CD4-positive, CD25-positive, alpha-beta regulatory T cell (primary cell): Measurements from ENCODE around the gene TMEM259. TPM values are rescaled to one million over a fixed set of nuclear protein-coding genes. Genes with fewer than 3 reads are reported as not detected.

Experiments used
- polyA plus RNA-seq, 4 donors: library from polyadenylated mRNA; unstranded; fragments of 300-500 nt; fragmentation: Illumina TruSeq; gene quantifications; one replicate each; pipeline ENCODE4 v1.2.3, GENCODE V29; 2021
- total RNA-seq: library from RNA; stranded (reverse); gene quantifications from one replicate; pipeline ENCODE4 v1.2.3, GENCODE V29; 2022

TMEM259 gene
- total and polyA plus RNA-seq, 5 donors from 2014 or later = 51.6 to 339 (median 55.1) TPM

Other genes with a start within 250 kb of the TMEM259 start
- 308 TPM for gene PTBP1, start 223.7 kb downstream of the TMEM259 start, total RNA-seq
- gene PTBP1, start 223.7 kb downstream of the TMEM259 start, polyA plus RNA-seq = 100 to 1,000 TPM; 108 to 132 (median 126) TPM
- not detected for gene PLPPR3, start 199.2 kb downstream of the TMEM259 start, total RNA-seq
- not detected for gene PLPPR3, start 199.2 kb downstream of the TMEM259 start, polyA plus RNA-seq
- gene AZU1, start 193.3 kb downstream of the TMEM259 start, total RNA-seq = 0.59 TPM
- not detected for gene AZU1, start 193.3 kb downstream of the TMEM259 start, polyA plus RNA-seq
- not detected for gene PRTN3, start 180.1 kb downstream of the TMEM259 start, total RNA-seq
- gene PRTN3, start 180.1 kb downstream of the TMEM259 start, polyA plus RNA-seq = not detected
- gene ELANE, start 168.8 kb downstream of the TMEM259 start, total RNA-seq = not detected
- not detected for gene ELANE, start 168.8 kb downstream of the TMEM259 start, polyA plus RNA-seq
- 1.9 TPM for gene CFD, start 161.5 kb downstream of the TMEM259 start, total RNA-seq
- 1 to 10 TPM; 2.0 to 6.4 (median 2.5) TPM for gene CFD, start 161.5 kb downstream of the TMEM259 start, polyA plus RNA-seq
- gene MED16, start 127.9 kb downstream of the TMEM259 start, total RNA-seq = 71.5 TPM
- 10 to 100 TPM; 61.9 to 91.7 (median 81.4) TPM for gene MED16, start 127.9 kb downstream of the TMEM259 start, polyA plus RNA-seq
- not detected for gene RNU6-9, start 127.6 kb downstream of the TMEM259 start, total RNA-seq
- gene RNU6-9, start 127.6 kb downstream of the TMEM259 start, polyA plus RNA-seq = not detected
- gene R3HDM4, start 107.9 kb downstream of the TMEM259 start, total RNA-seq = 266 TPM
- gene R3HDM4, start 107.9 kb downstream of the TMEM259 start, polyA plus RNA-seq = 100 to 1,000 TPM; 249 to 283 (median 267) TPM
- gene KISS1R, start 103.8 kb downstream of the TMEM259 start, total RNA-seq = 0.86 TPM
- 1 to 10 TPM in 1 of 4 donors, under 1 TPM in 2, not detected in 1; 0.21 to 1.2 (median 0.48) TPM for gene KISS1R, start 103.8 kb downstream of the TMEM259 start, polyA plus RNA-seq
- 14.4 TPM for gene ARID3A, start 95.1 kb downstream of the TMEM259 start, total RNA-seq
- 1 to 10 TPM in 2 of 4 donors, under 1 TPM in 2; 0.63 to 1.4 (median 0.99) TPM for gene ARID3A, start 95.1 kb downstream of the TMEM259 start, polyA plus RNA-seq
- 23.8 TPM for gene WDR18, start 36.8 kb downstream of the TMEM259 start, total RNA-seq
- 10 to 100 TPM; 55.4 to 71.1 (median 64.9) TPM for gene WDR18, start 36.8 kb downstream of the TMEM259 start, polyA plus RNA-seq
- not detected for gene GRIN3B, start 20.7 kb downstream of the TMEM259 start, total RNA-seq
- not detected for gene GRIN3B, start 20.7 kb downstream of the TMEM259 start, polyA plus RNA-seq
- not detected for gene RNU6-2, start 399 bp upstream of the TMEM259 start, total RNA-seq
- not detected for gene RNU6-2, start 399 bp upstream of the TMEM259 start, polyA plus RNA-seq
- gene CNN2, start 5.5 kb upstream of the TMEM259 start, total RNA-seq = 397 TPM
- 100 to 1,000 TPM; 378 to 426 (median 401) TPM for gene CNN2, start 5.5 kb upstream of the TMEM259 start, polyA plus RNA-seq
- gene ABCA7, start 19.0 kb upstream of the TMEM259 start, total RNA-seq = 161 TPM
- gene ABCA7, start 19.0 kb upstream of the TMEM259 start, polyA plus RNA-seq = 10 to 100 TPM in 1 of 4 donors, 1 to 10 TPM in 3; 3.4 to 13.3 (median 6.9) TPM
- 756 TPM for gene ARHGAP45, start 46.0 kb upstream of the TMEM259 start, total RNA-seq
- gene ARHGAP45, start 46.0 kb upstream of the TMEM259 start, polyA plus RNA-seq = 100 to 1,000 TPM; 258 to 297 (median 277) TPM
- gene POLR2E, start 74.3 kb upstream of the TMEM259 start, total RNA-seq = 72.4 TPM
- gene POLR2E, start 74.3 kb upstream of the TMEM259 start, polyA plus RNA-seq = 100 to 1,000 TPM; 120 to 145 (median 133) TPM
- 112 TPM for gene GPX4, start 82.9 kb upstream of the TMEM259 start, total RNA-seq
- gene GPX4, start 82.9 kb upstream of the TMEM259 start, polyA plus RNA-seq = 100 to 1,000 TPM; 318 to 406 (median 354) TPM
- gene SBNO2, start 153.1 kb upstream of the TMEM259 start, total RNA-seq = 139 TPM
- 1 to 10 TPM; 2.0 to 5.1 (median 2.7) TPM for gene SBNO2, start 153.1 kb upstream of the TMEM259 start, polyA plus RNA-seq
- gene STK11, start 184.7 kb upstream of the TMEM259 start, total RNA-seq = 71.4 TPM
- gene STK11, start 184.7 kb upstream of the TMEM259 start, polyA plus RNA-seq = 10 to 100 TPM; 11.9 to 23.0 (median 17.4) TPM
- 0.12 TPM for gene CBARP, start 216.9 kb upstream of the TMEM259 start, total RNA-seq
- not detected for gene CBARP, start 216.9 kb upstream of the TMEM259 start, polyA plus RNA-seq
- 124 TPM for gene ATP5F1D, start 220.6 kb upstream of the TMEM259 start, total RNA-seq
- 100 to 1,000 TPM; 208 to 236 (median 223) TPM for gene ATP5F1D, start 220.6 kb upstream of the TMEM259 start, polyA plus RNA-seq
- 126 TPM for gene MIDN, start 227.5 kb upstream of the TMEM259 start, total RNA-seq
- 1 to 10 TPM; 1.4 to 3.4 (median 1.8) TPM for gene MIDN, start 227.5 kb upstream of the TMEM259 start, polyA plus RNA-seq
- 497 TPM for gene CIRBP, start 248.2 kb upstream of the TMEM259 start, total RNA-seq
- gene CIRBP, start 248.2 kb upstream of the TMEM259 start, polyA plus RNA-seq = 100 to 1,000 TPM; 172 to 243 (median 210) TPM